NCI-H1092 (cell line): ENCODE data around the gene RNLS.
"Not testable (repeated sequence)": the region's sequence is repeated elsewhere in the genome, so short reads cannot be mapped to it uniquely, and the experiment has no call there.

Experiments used
- DNase-seq: peaks from one replicate; lab custom pipeline; 2025; lab: John Stamatoyannopoulos, UW

RNLS gene

GRCh38 chr10:88522715-88523114 lies 60.4 kb downstream of the RNLS start:
- no peak for DNase-seq

- DNase-seq: no peak
Measured at GRCh38 chr10:88521791-88522190, 61.3 kb downstream of the RNLS start.

DNA sequence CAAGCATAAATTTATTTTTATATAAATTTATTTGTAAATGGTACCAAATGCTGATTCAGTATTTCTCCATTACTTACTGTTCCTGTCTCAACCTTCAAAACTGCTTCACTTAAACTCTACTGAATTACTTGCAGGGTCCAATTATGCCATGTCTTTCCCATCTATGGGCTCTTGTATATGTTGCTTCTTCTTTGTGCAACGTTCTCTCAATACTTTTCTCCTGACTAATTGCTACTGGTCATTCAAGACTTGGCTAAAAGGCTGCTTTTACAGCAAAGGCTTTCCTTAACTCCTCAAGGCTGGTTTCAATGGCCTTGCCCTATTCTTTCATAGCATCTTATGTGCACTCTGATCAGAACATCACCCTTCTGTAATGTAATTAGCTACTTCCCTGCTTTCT lies 67.9 kb downstream of the RNLS start:
- no peak for DNase-seq

- no peak for DNase-seq
Measured at GRCh38 chr10:88512599-88512998, 70.5 kb downstream of the RNLS start.

GRCh38 chr10:88508796-88509195 lies 74.3 kb downstream of the RNLS start:
- DNase-seq: no peak

- no peak for DNase-seq
Measured at GRCh38 chr10:88507826-88508453, 75.2 kb downstream of the RNLS start.

DNA sequence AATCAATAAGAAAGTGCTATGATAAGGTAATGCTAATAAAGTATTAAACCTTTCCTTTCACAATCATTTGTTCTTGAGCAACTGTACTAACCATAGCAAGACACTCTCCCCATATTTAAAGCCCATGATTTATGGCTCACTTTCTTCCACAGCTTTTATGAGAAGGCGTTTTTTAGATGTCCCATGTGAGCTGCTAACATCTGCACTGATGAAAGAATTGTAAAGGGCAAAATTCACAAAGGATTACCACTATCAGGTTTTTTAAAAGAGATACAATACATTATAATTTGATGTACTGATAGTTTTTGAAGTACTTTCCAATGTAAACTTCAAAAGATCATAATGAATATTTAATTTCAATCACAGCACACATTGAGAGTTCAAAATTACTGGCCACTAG lies 75.7 kb downstream of the RNLS start:
- no peak for DNase-seq

DNA sequence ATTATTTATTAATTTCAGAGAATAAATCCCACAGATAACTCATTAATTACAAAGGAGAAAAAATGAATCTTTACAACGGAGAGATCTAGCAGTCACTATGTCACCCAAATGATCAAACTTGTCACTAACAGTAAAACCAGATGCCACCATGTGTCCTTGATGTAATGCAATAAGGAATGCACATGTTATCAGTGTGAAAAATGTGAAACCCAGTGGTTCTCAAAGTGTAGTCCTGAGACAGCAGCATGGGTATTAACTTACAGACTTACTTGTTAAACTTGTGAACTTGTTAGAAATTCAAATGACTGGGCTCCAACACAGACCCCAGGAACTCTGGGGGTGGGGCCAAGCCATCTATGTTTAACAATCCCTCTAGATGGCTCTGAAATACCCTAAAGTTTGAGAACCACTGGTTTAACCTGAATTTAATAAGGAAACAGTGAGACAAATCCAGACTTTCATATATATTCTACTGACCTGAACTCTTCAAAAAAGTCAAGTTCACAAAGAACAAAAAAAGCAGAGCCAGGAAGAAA lies 77.4 kb downstream of the RNLS start:
- DNase-seq: no peak

DNA sequence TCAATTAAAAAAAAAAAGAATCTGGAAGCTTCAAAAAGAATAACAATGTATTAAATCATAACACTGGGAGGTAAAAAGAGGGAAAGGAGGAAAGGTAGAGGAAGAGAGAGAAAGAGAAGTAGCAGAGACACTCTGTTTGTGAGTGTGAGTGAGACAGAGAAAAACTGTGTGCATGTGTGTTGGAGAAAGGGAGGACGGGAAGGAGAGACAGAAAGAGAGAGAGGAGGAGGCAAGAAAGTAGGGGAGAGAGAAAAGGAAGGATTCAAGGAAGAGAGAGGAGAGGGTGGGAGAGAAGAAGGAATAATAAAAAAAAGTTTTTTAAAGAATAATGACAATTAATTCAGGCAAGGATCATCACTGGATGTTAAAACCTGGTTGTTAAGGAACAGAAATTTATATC lies 77.9 kb downstream of the RNLS start:
- DNase-seq: no peak

DNA sequence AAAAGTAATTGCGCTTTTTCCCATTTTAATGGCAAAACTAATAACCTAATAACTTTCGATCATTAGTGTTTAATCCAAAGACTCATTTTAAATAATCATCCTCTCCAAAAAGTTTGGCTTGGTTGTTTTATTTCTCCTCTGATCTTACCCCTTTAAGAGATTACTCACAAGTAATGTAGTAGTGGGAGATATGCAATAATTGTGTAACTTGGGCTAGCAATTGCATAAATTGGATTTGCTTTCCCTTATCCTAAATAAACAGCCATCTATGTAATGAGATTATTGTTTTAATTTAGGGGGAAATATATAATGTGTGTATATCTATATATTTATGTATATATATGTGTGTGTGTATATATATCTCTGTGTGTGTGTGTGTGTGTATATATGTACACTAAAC lies 82.5 kb downstream of the RNLS start:
- DNase-seq: no peak

DNA sequence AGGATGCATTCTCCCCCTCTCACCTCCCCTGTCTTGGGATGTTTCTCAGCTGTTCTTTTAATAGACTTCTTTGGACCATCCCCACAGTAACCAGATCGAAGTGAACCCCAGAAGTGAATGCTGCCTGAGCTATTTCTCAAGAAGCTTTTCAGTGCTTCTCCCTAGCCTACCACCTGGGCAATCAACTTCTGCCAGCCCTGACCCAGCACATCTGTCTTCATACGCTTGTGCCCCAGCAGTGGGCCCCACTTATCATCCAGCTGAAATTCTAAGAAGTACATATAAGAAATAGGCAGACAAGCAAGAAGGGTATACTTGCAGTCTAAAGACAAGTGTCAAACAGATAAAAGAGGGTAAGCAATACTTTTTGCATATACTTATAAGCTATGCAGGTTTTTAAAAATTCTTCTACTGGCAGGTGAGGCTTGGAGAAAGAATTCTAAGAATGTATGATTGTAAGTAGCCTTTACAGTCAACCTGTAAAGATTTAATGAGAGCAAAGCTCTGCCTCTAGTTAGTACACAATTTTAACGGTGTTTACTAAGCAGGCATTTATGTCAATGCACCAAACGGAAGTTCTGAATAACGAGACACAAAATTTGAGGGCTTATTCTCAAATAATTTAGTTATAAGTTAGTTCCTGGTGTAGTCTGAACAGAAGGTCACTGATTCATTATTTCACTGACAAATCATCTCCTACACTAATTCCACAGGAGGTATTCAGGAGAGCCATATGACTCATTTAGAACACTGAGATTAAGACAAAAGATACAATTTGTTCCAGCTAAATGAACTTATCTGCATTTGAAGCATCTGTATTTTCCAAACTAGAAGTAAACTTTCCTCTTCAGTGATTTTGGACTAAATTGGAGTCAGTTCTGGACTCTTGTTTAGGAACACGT lies 83.3 kb downstream of the RNLS start:
- no peak for DNase-seq

DNA sequence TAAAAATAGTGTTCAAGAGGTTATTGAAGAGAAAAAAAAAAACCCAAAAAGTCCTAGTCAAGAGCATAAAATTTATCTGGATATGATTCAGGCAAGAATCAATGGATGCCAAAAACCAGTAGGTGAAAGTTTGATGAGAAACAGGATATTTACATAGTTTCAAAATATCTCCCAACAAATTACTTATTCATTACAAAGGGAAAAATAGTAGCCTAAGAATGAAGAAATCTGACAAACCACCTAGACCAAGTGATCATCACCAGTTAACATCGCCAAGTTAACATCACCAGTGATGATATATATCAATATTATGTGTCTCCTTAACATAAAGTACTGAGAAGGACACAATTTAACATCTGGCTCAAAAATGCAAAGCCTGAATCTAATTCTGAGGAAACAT lies 85.2 kb downstream of the RNLS start:
- DNase-seq: no peak

DNA sequence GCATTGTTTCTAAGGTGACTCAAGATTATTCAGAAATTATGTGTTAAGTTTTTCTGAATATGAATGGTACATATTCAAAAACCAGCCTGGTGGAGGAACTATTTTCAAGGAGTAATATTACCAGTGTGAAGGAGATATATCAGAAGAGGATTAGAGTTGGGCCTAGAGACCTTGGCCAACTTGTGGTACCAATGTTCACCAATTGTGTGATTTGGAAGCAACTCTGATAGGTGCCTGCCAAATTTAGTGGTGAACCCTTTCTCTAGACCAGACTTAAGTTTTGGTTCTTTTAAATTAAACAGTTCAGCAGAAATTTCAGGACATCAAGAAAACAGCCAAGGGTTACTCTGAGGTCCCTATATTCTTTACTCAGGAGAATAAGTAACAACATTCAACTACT lies 88.6 kb downstream of the RNLS start:
- no peak for DNase-seq

DNA sequence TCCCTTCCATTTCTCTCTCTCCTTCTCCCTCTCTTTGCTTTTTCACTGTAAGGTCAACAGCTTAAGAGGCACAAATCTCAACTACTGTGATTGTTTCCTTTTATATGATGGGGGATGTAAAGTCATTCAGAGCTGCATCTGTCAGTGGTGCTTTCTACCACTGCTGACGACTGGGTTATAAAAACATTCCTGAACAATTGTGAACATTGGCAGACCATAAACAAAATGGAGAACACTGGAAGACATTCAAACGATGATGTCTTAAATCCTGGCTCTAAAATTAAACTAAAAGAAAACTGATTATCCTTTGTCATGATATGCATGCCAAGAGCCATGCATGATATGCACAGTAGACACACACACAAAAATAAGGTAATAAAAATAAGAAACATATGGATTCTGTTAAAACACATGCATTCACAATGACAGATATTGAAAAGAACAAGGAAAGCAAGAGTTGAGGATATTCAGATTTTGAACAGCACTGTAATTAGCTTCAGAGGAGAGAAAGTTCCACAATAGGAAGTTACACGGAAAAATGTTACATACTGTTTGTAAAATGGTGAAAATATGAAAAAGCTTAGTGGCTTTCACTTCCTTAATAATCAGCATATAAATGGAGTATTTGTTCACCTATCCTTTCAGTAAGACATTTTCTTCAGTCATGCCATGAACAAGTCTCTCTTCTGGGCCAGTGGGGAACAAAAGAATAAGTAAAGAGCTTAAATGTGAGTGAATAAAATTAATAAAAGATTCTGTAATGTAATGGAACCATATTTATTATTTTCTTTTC lies 89.2 kb downstream of the RNLS start:
- DNase-seq: no peak

DNA sequence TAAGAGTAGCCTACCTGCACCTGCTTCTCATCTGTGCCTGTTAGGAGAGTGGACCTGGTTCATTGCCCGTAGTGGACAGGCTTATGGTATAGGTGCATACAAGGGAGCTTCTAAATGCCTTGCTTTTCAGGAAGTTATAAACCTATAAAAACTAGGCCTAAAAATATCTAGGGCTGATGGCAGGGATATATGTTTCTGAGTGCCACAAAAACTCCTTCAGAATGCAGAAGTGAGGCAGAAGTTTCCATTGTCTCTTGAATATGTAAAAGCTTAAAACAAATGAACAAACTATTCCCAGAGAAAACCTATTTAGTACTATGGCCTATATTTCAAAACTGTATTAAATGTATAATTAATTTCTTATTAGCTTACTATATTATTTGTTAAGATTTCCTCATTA lies 91.8 kb downstream of the RNLS start:
- no peak for DNase-seq

DNA sequence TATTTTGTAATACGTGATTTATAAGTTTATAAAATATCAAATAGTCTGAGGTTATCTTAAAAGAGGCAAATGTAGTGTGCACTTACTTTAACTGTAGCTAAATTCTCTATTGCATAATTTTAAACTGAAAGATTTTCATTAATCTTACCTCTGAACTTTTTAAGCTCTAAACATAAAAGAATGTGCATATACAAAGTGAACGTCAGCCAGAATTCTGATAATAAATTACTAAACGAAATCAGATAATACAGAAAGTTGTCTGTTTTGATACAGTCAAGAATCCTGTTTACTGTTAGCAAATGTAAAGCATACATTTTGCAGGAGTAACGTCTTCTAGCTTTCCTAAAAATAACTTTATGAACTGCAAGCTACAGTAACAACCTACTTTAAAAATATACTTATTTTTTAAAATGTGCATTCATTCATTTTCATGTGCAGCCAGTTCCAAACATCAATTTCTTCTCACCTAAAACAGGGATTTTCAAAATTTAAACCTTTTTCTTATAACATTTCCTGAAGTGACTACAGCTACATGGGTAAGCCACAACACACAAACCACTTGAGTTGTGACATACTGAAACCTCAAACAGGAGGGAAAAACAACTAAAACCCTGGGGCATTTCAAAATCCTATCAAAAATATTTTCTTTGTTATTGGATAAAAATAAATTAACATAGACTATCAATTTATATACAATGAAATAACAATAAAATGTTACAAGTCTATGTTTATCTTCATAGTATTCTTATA lies 92.7 kb downstream of the RNLS start:
- DNase-seq: no peak

- DNase-seq: peak; percentile 64
Measured at GRCh38 chr10:88489107-88489506, 94.0 kb downstream of the RNLS start.

- not testable (repeated sequence) for DNase-seq
Measured at GRCh38 chr10:88486816-88487215, 96.3 kb downstream of the RNLS start.

GRCh38 chr10:88482220-88482619 lies 100.9 kb downstream of the RNLS start:
- DNase-seq: no peak

DNA sequence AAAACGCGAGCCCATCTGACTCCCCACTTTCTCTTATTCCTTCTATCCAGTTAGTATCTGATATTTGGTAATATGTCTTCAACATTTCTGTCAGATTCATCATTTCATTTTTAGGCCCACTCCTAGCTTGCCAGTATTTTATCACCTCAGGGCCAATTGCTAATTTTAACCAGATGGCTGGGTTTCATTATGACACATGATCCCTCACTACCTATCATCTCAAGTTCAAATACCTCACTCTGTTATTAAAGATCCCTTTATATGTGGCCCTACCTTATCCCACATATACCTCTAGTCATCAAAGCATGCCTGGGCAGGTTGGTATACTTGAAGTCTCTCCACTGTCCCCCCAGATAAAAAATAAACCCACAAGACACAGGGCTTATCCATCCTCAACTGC lies 104.9 kb downstream of the RNLS start:
- no peak for DNase-seq

GRCh38 chr10:88477343-88478085 lies 105.6 kb downstream of the RNLS start:
- no peak for DNase-seq
